Anterior cingulate cortex (tissue), 58 donors: ENCODE data around the gene NOM1.
"Not testable (repeated sequence)": the region's sequence is repeated elsewhere in the genome, so short reads cannot be mapped to it uniquely, and the experiment has no call there.

Experiments
- DNase-seq, 58 donors: peaks; one replicate each; lab custom pipeline; 2025; lab: John Stamatoyannopoulos, UW

The NOM1 gene

DNA sequence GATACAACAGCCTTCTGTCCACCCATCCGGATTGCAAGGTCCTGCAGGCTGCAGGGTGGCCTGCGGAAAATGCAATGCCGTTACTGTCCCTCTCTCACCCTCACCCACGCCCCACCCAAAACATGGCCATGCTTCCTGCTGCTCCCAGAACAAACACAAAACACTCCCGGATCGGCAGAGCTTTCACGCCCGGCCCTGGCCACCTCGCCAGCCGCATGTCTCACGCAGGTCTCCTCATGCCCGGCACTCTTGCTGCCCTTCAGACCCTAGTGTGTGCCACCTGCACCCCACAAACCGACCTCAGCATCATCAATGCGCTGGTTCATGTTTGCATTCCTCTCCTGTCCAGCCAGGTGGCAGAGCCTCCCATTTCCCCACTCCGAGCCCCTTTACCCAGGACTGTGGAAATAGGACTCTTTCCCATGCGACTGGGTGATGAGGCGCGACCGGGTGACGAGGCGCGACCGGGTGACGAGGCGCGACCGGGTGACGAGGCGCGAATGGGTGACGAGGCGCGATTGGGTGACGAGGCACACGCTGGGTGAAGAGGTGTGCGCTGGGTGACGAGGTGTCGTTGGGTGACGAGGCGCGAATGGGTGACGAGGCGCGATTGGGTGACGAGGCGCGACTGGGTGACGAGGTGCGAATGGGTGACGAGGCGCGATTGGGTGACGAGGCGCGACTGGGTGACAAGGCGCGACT lies 8.9 kb upstream of the NOM1 start:
- no peak for DNase-seq

- DNase-seq = no peak
Measured at GRCh38 chr7:156941393-156942182, 7.9 kb upstream of the NOM1 start.

GRCh38 chr7:156942708-156943090 lies 6.8 kb upstream of the NOM1 start:
- DNase-seq = no peak

DNA sequence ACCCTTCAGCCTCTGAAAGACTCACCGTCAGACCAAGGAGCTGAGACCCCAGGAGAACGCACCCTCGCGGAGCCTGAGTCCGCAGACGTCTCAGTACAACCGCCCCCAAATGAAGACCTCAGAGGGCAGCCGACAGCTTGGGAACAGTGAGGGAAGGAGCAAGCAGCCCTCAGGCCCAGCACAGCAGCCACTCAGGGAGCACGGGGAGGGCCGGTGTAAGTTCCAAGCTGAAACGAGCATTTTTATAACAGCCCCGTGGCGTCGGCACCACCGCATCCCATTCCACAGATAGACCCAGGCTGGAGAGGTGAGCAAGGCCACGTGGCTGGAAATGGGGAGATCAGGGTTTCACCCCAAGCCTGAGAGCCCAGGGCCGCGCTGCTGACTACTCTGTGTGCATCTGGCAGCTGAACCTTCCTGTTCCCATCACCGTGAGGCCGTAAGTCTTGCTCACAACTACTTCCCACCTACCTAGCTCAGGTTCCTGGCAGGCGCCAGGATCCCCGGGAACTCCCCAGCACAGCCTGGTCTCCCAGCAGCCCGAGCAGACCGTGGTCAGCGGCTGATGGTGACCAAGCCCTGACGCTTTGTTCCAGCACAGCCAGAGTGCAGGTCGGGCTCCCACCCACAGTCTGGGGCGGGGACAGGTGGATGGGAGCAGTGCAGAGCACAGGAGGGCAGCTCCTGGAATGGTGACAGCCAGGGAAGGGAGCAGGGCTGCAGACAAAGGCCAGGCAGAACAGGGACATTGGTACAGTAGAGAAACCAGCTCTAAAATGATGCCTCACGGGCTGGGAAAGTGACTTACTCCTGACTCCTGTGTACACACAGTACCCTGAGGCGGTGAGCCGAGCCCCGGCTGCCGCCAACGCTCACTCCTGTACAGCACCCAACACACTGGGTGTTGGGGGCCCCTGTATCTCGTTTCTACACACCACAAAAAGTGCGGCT lies 6.1 kb upstream of the NOM1 start:
- no peak for DNase-seq

GRCh38 chr7:156944876-156945275 lies 4.6 kb upstream of the NOM1 start:
- no peak for DNase-seq

DNA sequence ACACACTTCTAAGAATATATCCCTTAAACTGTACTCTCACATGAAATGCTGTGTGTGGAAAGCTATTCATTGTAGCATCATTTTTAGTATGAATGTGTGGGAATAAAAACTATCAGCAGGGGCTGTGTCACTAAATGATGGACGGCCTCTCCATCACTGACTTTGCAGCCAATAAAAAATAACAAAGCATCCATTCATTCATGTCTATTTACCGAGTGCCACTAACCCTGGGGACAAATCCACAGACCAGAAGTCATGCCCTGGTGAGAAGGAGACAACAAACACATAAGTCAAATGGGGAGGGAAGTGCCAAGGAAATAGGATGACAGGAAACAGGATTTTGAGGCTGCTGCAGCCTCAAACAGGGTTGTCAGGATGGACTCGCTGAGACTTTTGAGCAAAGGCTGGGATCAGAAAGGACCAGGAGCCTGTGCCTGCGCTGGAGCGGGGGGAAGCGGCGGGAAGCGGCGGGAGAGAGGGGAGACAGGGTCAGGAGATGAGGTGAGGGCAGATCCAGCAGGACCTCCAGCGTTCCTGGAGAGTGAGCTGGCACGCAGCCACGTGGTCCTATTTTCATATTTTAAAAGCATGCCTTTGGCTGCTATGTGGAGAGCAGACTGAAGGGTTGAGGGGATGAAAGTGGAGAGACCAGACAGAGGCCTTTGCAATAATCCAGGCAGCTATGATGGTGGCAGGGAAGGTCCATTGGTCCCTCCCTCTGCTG lies 2.2 kb upstream of the NOM1 start:
- DNase-seq = peak in 4 of 58 donors; percentile 1 to 23 (median 6)

GRCh38 chr7:156948361-156948760 lies 1.2 kb upstream of the NOM1 start:
- DNase-seq = no peak

DNA sequence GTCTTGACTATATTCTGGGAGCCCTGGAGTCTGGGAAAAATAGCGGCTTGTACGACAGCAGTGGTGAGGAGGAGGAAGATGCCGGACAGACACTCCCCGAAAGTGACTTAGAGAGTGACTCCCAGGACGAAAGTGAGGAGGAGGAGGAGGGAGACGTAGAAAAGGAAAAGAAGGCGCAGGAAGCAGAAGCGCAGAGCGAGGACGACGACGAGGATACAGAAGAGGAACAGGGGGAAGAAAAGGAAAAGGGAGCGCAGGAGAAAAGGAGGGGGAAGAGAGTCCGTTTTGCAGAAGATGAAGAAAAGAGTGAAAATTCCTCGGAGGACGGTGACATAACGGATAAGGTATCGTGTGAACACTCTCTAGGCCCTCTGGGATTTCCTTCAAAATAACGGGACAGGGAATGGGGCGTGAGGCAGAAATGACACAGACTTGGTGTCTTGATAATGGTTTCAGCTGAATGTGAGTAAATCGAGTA lies 908 bp downstream of the NOM1 start:
- peak in 2 of 58 donors; percentile 45 to 50 for DNase-seq

DNA sequence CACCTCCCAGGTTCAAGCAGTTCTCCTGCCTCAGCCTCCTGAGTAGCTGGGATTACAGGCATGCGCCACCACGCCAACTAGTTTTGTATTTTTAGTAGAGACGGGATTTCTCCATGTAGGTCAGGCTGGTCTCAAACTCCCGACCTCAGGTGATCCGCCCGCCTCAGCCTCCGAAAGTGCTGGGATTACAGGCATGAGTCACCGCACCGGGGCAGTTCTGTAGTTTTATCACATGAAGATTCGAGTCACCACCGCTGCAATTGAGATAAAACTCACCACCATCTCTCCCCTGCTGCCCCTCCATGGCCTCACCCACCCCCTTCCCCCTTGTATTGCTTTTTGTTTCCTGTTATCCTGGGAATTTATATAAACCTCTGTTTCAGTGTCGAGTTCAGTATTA lies 3.7 kb downstream of the NOM1 start:
- DNase-seq = not testable (repeated sequence)

DNA sequence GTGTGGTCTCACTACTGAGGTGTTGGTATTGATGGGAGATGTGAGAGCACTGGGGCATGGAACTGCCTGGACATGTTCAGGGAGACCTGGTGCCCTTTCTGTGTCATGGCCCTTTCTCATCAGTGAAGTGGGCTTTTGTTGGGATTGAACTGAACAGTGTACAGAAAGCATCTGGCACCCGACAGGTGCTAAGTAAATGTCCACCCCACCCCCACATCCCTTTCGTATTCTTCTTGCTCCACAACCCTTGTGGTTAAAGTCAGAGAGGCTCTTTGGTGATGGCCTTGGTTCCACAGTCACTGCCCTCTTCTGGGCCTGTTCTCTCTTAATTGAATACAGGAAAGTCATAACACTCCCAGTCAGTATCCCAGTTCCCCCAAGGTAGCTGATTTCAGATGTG lies 5.4 kb downstream of the NOM1 start:
- DNase-seq = no peak

GRCh38 chr7:156956727-156957126 lies 7.2 kb downstream of the NOM1 start:
- no peak for DNase-seq

DNA sequence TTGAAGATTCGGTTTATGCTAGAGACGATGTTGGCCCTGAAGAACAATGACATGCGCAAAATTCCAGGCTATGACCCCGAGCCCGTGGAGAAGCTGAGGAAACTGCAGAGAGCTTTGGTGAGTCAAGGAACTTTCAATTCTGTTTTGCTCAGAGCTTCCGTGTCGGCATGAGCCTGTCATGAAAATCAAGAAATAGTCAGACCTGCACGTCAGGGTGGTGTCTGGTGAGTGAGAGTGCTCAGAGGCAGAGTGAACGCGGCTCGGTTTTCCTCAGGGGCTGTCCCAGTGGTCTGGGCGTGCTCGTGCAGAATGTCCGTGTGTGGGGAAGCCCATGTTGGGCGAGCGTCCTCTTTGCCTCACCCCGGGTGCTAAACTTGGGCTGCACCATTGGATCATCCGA lies 12.6 kb downstream of the NOM1 start:
- DNase-seq = no peak

DNA sequence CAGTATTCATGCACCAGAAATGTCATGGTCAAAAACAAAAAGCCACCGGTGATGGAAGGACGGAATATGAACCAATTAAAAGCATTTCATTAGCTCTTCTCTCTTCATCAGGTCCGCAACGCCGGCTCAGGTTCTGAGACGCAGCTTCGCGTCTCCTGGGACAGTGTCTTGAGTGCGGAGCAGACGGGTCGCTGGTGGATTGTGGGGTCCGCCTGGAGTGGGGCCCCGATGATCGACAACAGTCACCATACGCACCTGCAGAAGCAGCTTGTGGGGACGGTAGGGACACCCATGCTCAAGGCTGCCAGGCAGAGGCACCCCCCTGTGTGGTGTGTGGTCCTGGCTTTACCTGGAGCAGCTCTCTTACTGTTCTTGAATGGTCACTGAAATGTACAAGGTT lies 13.4 kb downstream of the NOM1 start:
- no peak for DNase-seq

DNA sequence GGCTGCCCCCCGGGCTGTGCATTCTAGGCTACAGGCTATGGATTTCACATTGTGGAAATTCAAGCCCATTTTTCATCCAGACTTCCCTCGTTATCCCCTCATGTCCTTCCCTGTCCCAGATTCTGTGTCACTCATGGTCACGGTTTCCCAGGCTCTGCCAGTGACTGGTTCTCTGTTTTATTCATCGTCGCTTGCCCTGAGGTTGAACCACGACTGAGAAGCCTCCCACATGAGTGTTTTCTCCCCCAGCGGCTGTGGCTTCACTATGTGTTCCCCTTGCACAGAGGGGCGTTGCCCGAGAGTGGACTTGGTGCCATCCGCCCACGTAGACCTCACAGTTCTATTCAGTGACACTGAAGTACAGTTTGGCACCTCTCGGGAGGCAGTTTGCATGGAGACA lies 14.0 kb downstream of the NOM1 start:
- no peak for DNase-seq

DNA sequence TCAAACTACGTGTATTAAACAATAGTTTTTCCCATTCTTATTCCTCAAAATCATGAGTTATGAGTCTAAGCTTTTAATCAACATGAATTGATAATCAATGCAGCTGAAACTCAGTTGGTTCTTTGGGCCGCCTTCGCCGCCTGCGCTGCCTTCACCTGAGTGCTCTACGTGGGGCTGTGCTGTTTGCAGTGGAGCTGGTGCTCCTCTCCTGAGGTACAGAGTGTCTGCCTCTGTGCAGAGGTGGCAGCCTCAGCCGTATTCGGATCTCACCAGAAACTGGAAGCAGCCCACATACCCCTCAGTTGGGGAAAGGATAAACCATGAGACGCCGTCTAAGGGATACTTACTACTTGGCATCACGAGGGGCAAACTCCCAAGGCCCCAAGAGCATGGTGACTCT lies 15.5 kb downstream of the NOM1 start:
- peak in 1 of 58 donors; percentile 29 for DNase-seq

GRCh38 chr7:156966387-156966786 lies 16.9 kb downstream of the NOM1 start:
- no peak for DNase-seq

- no peak for DNase-seq
Measured at GRCh38 chr7:156968183-156968582, 18.7 kb downstream of the NOM1 start.

GRCh38 chr7:156969972-156970420 lies 20.5 kb downstream of the NOM1 start:
- DNase-seq = no peak

DNA sequence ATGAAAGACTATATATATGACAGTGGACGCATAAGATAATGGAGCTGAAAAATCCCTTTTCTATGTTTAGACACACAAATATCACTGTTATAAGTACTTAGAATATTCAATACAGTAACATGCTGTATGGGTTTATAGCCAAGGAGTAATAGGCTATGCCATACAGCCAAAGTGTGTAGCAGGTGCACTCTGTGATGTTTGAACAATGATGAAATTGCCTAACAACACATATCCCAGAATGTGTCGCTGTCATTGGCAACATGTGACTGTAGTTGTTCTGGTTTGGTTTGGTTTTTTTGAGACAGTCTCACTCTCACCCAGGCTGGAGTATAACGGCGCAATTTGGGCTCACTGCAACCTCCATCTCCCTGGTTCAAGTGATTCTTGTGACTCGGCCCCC lies 26.1 kb downstream of the NOM1 start:
- DNase-seq = no peak

DNA sequence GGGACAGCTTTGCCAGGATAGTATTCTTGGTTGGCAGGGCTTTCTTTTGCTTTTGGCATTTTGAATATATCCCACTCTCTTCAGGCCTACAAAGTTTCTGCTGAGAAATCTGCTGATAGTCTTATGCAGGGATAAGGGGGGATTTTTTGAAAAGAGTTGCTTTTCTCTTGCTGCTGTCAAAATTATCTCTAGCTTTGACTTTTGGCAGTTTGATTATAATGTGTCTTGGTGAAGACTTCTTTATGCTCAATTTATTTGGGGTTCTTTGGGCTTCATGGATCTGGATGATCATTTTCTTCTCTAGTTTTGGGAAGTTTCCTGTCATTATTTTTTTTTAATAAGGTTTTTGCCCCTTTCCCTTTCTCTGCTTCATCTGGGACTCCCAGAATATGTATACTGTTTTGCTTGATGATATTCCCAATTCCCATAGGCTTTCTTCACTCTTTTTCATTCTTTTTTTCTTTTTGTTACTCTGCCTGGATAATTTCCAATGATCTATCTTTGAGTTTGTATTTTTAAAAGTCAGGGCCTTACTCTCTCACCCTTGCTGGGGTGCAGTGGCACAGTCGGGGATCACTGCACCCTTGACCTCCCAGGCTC lies 29.6 kb downstream of the NOM1 start:
- DNase-seq = no peak
